Renal cortex interstitium (tissue), 15 donors: ENCODE results near the gene USP2. TPM values are rescaled to one million over a fixed set of nuclear protein-coding genes. Genes with fewer than 3 reads are reported as not detected.

ENCODE experiments used
- DNase-seq, 11 donors: peaks; one replicate each; pipeline ENCODE4 v3.0.0-alpha.2; 2013; ENCODE audit warnings: low read depth in 9 of 11, low spot score in 4 of 11; ENCODE audit errors: extremely low read depth in 1 of 11
- long read RNA-seq, 16 experiments: transcript quantifications; one replicate each; lab custom pipeline, GENCODE V29; 2026
- polyA plus RNA-seq, 3 donors: library from polyadenylated mRNA; unstranded; fragments of 120-200 nt; gene quantifications; one replicate each; pipeline ENCODE4 v1.2.1, GENCODE V29; 2013; ENCODE audit not compliant: insufficient read length in 3 of 3

USP2 gene
- 10 to 100 TPM in 2 of 3 donors, 1 to 10 TPM in 1; 9.3 to 14.2 (median 11.1) TPM for polyA plus RNA-seq
- long read RNA-seq, donor 1, partial matches to known transcripts: 0 of 1 reads
- long read RNA-seq, donor 1, other reads (novel, unspliced or antisense): 0 of 1 reads
- long read RNA-seq, donor 2, partial matches to known transcripts: 0 of 2 reads
- long read RNA-seq, donor 2, other reads (novel, unspliced or antisense): 0 of 2 reads
- long read RNA-seq, donor 3, partial matches to known transcripts: 0 of 3 reads
- long read RNA-seq, donor 3, other reads (novel, unspliced or antisense): 0 of 3 reads
- long read RNA-seq, donor 4, partial matches to known transcripts: 0 of 1 reads
- long read RNA-seq, donor 4, other reads (novel, unspliced or antisense): 0 of 1 reads
- long read RNA-seq, donor 5: 0 reads
- long read RNA-seq, donor 6, partial matches to known transcripts: 0 of 1 reads
- long read RNA-seq, donor 6, other reads (novel, unspliced or antisense): 0 of 1 reads
- long read RNA-seq, donor 7: 0 reads
- long read RNA-seq, donor 8: 0 reads
- long read RNA-seq, donor 9: 0 reads
- long read RNA-seq, donor 10, partial matches to known transcripts: 0 of 2 reads
- long read RNA-seq, donor 10, other reads (novel, unspliced or antisense): 0 of 2 reads
- long read RNA-seq, donor 11, partial matches to known transcripts: 0 of 1 reads
- long read RNA-seq, donor 11, other reads (novel, unspliced or antisense): 0 of 1 reads
- long read RNA-seq, donor 12: 0 reads
- long read RNA-seq, donor 13: 0 reads
- long read RNA-seq, donor 14: 0 reads
- long read RNA-seq, donor 15: 0 reads
- long read RNA-seq, donor 16, partial matches to known transcripts: 0 of 2 reads
- long read RNA-seq, donor 16, other reads (novel, unspliced or antisense): 0 of 2 reads

DNA sequence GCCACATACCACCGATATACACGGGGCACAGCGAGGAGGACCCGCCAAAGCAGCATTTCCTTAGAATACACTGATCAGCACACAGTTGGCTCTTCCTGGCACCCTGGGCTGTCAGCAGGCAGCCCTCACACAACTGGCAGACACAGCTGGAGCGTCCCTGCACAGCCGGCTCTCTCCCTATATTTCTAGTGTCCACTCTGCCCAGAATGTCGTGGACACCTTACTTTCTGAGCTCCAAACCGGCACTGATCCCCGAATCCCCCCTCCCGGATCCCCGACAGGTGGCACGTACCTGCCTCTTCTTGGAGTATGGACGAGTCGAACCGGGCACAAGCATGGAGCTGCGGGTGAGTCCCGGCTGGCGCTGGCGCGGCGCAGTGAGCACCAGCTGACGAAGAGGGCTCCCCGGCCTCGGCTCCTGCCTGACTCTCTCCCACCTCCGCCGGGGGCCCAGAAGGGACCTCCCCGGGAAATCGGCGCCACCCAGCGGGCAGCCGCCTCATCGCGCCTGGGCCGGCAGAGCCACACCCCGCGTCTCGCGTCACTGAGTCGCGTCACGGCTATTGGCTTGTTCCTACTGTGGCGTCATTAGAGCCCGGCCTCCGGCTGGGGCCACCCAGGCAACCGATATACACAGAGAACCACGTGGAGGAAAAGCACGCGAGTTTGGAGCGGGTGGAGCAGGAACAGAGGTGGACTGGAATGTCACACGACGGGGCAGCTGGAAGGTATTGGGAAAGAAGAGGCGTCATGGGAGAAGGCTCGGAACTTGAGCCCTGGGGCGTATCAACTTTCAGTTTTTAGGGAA is at the start of gene USP2:
TSS of gene USP2 (minus strand) at position 510 of the 808 bp plus-strand sequence. CDS start 8,210 bp downstream, outside the sequence.
- DNase-seq: peak; percentile 82 to 95 (median 93)

DNA sequence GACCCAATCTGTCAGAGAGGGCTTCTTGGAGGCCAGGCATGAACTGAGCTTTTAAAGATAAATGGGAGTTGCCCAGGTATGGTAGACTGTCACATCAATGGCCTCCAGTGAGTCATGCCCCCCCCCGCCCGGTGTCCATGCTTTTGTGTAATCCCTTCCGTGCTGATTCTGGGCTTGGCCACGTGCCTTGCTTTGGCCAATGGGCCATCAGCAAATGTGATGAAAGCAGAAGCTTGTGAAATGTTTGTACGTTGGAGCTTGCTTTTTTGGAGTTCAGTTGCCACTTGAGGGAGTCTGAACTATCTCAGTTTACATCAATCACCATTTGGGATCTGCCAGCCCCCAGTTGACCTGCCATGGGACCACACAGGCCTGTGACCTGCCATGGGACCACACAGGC is 45.8 kb upstream of the USP2 start:
- DNase-seq: no peak

DNA sequence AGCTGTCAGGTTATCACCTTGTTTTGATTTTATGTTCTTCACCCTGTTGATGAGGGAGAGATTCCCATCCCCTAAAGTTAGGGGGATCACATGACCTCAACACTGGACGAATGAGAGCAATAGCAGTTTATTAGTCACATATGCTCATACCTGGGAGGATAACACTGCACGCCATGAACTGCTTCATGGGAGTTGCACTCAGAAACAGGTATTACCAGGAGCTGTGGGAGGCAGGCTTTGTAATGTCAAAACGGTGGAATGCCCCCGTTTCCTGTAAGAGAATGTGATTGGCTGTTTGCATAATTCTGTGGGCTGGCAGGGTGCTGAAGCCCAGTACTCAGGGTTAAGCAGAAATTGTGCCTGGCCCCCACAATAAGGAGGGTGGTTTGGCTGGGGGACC is 44.7 kb upstream of the USP2 start:
- no peak for DNase-seq

DNA sequence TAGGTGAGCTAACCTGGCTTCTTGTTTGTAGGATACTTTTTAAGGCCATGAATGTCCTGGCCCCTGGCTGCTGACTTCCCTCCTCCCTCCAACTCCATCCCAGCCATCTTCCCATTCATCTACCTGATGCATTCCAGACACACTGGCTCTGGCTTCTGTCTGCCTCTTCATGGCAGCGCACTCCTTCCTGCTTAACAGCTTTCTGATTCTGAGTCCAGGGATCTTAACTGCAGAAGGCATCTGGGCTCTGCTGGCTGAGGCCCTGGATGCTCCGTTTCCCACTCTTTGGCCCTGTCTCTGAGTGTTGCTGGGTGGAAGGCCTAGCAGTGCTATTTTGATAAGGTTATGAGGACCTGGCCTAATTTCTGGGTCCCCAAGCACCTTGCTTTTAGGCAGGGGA is 43.3 kb upstream of the USP2 start:
- no peak for DNase-seq

GRCh38 chr11:119424276-119424675 is 42.8 kb upstream of the USP2 start:
- no peak for DNase-seq

DNA sequence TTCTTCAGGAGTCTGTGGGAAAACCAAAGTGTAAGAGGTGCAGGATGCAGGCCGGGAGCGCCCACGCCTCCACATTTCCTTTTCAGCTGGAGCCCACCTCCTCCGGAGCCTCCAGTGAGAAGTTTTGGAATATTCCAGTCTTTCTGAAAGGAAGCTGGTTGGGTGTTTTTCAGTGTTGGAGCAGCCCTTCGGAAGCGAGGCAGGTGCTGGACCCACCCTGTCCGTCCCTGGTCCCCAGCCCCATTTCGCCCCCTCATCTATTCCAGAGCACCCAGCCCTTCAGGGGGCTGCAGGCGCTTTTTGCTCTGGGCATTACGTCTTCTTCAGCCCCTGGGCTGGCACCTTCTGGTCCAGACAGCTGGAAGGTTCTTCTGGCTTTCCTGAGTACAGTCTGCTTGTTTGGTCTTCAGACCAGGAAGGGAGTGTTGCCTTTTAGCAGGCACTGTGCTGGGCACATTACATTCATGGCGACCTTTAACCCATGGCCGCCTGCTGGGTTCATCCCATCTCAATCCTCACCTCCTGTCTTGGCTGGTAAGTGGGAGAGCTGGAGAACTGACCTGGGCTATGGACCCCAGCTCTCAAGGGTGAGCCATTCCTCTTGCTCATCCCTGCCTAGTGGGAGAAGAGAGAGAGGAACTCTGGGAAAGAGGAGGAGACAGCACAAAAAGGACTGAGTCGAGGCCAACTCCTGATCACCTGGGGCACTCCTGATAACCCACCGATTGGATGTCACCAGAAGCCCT is 42.2 kb upstream of the USP2 start:
- DNase-seq: no peak

DNA sequence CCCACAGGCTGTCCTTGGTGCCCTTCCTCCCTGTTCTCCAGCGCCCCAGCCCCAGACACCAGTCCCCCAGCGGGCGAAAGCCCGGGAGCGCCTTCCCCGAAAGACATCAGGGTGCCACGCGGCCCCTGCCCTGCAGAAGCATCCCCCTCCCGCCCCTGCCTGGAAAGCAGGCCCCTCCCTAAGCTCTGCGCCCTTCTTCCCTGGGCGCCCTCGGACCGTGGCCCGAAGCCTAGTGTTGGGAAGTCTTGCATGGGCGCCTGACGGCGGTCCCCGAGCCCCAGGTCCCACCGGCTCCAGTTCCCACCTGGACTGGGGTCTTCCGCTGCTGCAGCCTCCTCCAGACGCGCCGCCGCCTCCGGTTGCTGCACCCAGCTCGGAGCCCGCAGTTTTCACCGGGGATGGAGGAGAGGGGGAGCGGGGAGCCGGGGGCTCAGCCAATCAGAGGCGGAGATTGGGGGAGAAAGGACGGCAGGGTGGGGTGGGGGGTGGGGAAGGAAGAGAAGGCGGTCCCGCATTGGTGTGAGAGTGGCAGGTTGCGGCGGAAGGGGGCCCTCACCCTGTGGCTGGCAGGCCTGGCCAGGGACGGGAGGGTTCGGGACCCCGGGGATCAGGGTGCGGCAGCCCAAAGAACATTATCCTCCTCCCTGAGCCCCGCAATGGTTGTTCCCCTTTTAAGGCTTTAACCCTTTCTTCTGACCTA is 41.5 kb upstream of the USP2 start, which contains the start of gene THY1:
TSS of gene THY1 (minus strand) at position 364 of the 700 bp plus-strand sequence. CDS start 2,267 bp downstream, outside the sequence.
- peak in 1 of 11 donors; percentile 35 for DNase-seq

DNA sequence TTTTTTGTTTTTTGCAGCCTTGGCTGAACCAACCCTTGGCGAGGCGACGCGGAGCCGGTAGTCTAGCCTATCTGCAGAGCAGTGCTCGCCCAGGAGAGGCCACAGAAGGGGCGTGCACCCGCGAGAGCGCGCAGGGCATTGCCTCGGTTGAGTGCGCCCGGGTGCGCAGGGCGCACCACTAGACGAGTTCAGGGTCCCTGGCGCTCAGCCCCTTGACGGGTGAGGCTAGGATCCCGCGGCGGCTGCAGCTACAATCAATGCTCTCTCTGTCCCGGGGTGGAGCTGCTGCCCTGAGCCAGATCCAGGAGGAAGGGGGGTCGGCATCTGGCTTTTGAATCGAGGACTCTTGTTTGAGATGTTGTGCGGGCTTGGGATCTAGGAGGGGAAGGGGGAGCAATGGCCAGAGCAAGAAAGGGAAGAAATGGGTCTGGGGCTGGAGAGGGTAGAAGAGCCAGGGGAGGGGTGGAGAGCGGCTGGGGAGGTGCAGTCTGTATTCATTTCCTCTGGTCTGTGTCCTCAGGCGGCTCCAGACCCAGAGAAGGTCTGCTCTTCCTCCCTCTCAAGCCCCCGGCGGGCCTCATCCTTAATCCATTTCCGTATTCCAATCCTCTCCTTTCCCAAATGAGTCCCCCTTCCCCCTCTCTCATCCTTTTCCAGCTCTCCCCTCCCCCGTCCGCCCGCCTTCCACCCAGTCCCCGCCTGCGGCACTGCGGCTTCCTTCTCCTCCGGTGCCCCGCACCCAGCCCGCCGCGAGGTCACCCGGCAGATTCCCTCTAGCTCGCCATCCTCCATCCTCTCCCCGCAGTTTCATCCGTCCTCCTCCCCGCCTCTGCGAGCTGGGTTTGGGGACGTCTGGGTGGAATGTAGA is 40.7 kb upstream of the USP2 start:
- peak in 2 of 11 donors; percentile 17 to 28 for DNase-seq

GRCh38 chr11:119421351-119421750 is 39.9 kb upstream of the USP2 start:
- no peak for DNase-seq

- DNase-seq: no peak
These were observed 39.1 kb upstream of the USP2 start for GRCh38 chr11:119420631-119421030.

DNA sequence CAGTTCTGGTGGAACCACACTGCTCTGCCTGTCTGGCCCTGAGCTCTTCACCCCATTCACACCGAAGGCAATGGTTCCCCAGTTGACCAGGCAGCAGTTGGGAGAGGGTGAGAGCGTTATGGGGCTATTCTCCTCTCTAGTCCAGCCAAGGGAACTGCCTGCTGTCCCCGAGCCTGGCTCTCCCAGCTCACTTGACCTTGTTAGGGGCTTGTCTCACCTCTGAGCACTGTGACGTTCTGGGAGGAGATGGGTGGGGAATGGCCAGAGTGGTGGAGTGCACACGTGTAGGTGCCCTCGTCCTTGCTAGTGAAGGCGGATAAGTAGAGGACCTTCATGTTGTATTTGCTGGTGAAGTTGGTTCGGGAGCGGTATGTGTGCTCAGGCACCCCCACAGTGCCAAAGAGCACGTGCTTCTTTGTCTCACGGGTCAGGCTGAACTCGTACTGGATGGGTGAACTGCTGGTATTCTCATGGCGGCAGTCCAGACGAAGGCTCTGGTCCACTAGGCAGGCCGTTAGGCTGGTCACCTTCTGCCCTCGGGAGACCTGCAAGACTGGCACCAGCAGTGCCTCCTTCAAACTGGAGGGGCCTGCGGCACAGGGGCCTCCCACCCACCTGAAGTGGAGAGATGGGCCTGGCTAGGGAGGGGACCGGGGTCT is 38.5 kb upstream of the USP2 start:
- peak in 4 of 11 donors; percentile 31 to 70 (median 42) for DNase-seq

- DNase-seq: no peak
These were observed 37.8 kb upstream of the USP2 start for GRCh38 chr11:119419246-119419645.

DNA sequence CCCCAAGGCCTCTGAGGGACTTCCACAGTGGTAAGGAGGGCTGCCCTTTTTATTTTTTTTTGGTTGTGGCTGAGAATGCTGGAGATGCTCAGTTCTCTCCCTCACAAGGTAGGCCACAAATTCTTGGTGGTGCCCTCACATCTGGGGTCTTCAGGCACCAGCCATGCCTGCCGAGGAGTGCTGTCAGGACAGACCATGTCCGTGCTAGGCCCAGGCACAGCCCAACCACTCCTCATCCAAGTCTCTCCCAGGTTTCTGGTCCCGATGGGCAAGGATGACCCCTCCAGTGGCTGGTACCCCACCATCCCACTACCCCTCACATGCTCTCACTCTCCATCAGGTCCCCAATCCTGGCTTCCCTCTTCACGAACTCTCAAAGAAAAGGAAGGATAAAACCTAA is 37.3 kb upstream of the USP2 start:
- no peak for DNase-seq

- DNase-seq: no peak
These were observed 36.4 kb upstream of the USP2 start for GRCh38 chr11:119417726-119418540.
